Measurements from ENCODE around the gene STIL. TPM values are rescaled to one million over a fixed set of nuclear protein-coding genes. Genes with fewer than 3 reads are reported as not detected.

Gene STIL
- total and polyA plus RNA-seq, 12 donors: 0.22 to 2.1 (median 0.62) TPM

GRCh38 chr1:47241114-47242113, 72.5 kb downstream of the STIL start:
- H3K9me3 ChIP-seq: no peaks in the 10 kb centered on the region
- intact Hi-C loops (cut with DNase I): no loop called here
- DNase-seq: no peak
- TF ChIP-seq, protein P1, sequence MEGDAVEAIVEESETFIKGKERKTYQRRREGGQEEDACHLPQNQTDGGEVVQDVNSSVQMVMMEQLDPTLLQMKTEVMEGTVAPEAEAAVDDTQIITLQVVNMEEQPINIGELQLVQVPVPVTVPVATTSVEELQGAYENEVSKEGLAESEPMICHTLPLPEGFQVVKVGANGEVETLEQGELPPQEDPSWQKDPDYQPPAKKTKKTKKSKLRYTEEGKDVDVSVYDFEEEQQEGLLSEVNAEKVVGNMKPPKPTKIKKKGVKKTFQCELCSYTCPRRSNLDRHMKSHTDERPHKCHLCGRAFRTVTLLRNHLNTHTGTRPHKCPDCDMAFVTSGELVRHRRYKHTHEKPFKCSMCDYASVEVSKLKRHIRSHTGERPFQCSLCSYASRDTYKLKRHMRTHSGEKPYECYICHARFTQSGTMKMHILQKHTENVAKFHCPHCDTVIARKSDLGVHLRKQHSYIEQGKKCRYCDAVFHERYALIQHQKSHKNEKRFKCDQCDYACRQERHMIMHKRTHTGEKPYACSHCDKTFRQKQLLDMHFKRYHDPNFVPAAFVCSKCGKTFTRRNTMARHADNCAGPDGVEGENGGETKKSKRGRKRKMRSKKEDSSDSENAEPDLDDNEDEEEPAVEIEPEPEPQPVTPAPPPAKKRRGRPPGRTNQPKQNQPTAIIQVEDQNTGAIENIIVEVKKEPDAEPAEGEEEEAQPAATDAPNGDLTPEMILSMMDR (IDR thresholded peaks at IDR 0.05): no peak
- WGBS, 2 donors: 62 to 78% methylated on average over 11 of the region's 11 CpGs
- peaks cover 0 to 46% (median 16%) of the 10 kb centered on the region in 7 donors for H3K27me3 ChIP-seq
- ATAC-seq: peak; percentile 33 to 91 (median 80)
- H3K4me1 ChIP-seq: peaks cover 0 to 10% (median 4%) of the 10 kb centered on the region in 9 donors
- H3K4me3 ChIP-seq: no peak overlapping the region
- no peaks in the 10 kb centered on the region for H3K36me3 ChIP-seq
- H3K27ac ChIP-seq: peak overlapping the region in 6 of 10 donors; percentile 50 to 60 (median 54)

DNA sequence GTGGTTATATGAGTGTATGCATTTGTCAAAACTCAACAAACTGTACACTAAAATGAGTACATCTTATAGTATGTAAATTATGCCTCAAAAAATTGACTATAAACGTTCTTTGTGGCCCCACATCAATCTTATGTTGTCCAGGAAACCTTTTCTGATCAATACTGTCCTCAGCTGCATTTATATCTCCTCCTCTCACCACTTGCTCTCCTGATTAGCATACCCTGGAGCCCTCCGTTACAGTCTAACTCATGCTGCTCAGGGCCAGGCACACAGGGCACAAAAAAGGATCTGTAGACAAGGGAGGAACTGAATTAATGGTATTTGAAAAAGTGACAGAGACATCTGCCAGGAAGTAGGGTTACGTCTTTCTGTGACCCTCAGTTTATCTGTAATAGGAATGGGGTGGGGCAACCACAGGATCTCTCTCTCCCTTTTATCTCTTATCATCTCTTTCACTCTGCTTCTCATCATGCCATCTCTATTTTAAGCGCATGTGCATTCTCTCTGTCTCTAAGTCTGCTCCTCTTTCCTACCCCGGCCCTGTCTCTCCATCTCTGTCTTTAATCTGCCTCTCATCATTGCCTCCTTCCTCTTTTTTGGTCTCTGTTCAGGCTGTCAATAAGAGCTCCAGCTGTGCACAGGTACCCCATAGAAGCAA, 74.9 kb downstream of the STIL start:
- no peak overlapping the region for H3K27ac ChIP-seq
- intact Hi-C loops (cut with DNase I): no loop called here
- no peak overlapping the region for H3K4me3 ChIP-seq
- H3K4me1 ChIP-seq: peaks cover 0 to 26% (median 15%) of the 10 kb centered on the region in 9 donors
- 59 to 61% methylated on average over 5 of the region's 5 CpGs for WGBS, 2 donors
- TF ChIP-seq, protein P1 (IDR thresholded peaks at IDR 0.05): no peak
- H3K36me3 ChIP-seq: no peaks in the 10 kb centered on the region
- ATAC-seq (no peak), DNase-seq (no peak)
- H3K27me3 ChIP-seq: peaks cover 0 to 57% (median 24%) of the 10 kb centered on the region in 7 donors
- no peaks in the 10 kb centered on the region for H3K9me3 ChIP-seq

GRCh38 chr1:47235806-47236205, 78.1 kb downstream of the STIL start:
- peaks cover 20 to 73% (median 49%) of the 10 kb centered on the region in 7 donors for H3K27me3 ChIP-seq
- H3K4me3 ChIP-seq: peak overlapping the region in 2 of 10 donors; percentile 22 to 23
- intact Hi-C loops (cut with DNase I): no loop called here
- 69% methylated on average over 4 of the region's 4 CpGs for WGBS, 2 donors
- no peak for DNase-seq
- H3K27ac ChIP-seq: peak overlapping the region in 9 of 10 donors; percentile 20 to 67 (median 60)
- TF ChIP-seq, protein P1 (IDR thresholded peaks at IDR 0.05): no peak
- no peak for ATAC-seq
- no peaks in the 10 kb centered on the region for H3K9me3 ChIP-seq
- peaks cover 4 to 30% (median 22%) of the 10 kb centered on the region in 9 donors for H3K4me1 ChIP-seq
- H3K36me3 ChIP-seq: no peaks in the 10 kb centered on the region

GRCh38 chr1:47235241-47235681, 78.7 kb downstream of the STIL start:
- H3K36me3 ChIP-seq: no peaks in the 10 kb centered on the region
- peak; percentile 56 to 66 for DNase-seq
- peak overlapping the region in 9 of 10 donors; percentile 20 to 67 (median 60) for H3K27ac ChIP-seq
- 14 to 18% methylated on average over 21 of the region's 21 CpGs for WGBS, 2 donors
- ATAC-seq: peak; percentile 22 to 69 (median 48)
- TF ChIP-seq, protein P1 (IDR thresholded peaks at IDR 0.05): no peak
- intact Hi-C loops (cut with DNase I): no loop called here
- H3K9me3 ChIP-seq: no peaks in the 10 kb centered on the region
- H3K4me3 ChIP-seq: peak overlapping the region in 3 of 10 donors; percentile 22 to 26 (median 23)
- peaks cover 25 to 78% (median 54%) of the 10 kb centered on the region in 7 donors for H3K27me3 ChIP-seq
- H3K4me1 ChIP-seq: peaks cover 5 to 35% (median 24%) of the 10 kb centered on the region in 9 donors
